ENCODE measurements around the gene OGFOD1.
A peak's percentile ranks its signal among the peaks of the same experiment; 100 is the strongest.

Gene OGFOD1

GRCh38 chr16:56450986-56451752 is at the start of gene OGFOD1, which contains the start of gene NUDT21:
OGFOD1 (plus strand) TSS chr16:56451554; CDS start chr16:56451613, 59 bp downstream.
NUDT21 (minus strand) TSS chr16:56451332; CDS start chr16:56451202, 130 bp downstream.
- H3K9me3 ChIP-seq (ENCODE audit: severe bottlenecking): no peaks in the 10 kb centered on the region
- peaks cover 51% of the 10 kb centered on the region for H3K36me3 ChIP-seq (ENCODE audit: low read depth)
- ATAC-seq (ENCODE audit: low read depth) (peak; percentile 98), DNase-seq (ENCODE audit: low spot score) (peak; percentile 96)
- H3K27ac ChIP-seq (ENCODE audit: poor library complexity, severe bottlenecking): peak within 1 kb of the TSS; percentile 43
- H3K4me1 ChIP-seq (ENCODE audit: insufficient read depth, poor library complexity, severe bottlenecking): peaks cover 19% of the 10 kb centered on the region
- TF ChIP-seq CTCF (IDR thresholded peaks at IDR 0.05; ENCODE audit: poor library complexity, severe bottlenecking): no peak
- no peaks in the 10 kb centered on the region for H3K27me3 ChIP-seq (ENCODE audit: insufficient read depth, poor library complexity, severe bottlenecking)
- peak within 1 kb of the TSS; percentile 86 for H3K4me3 ChIP-seq (ENCODE audit: severe bottlenecking)

- no peak for DNase-seq (ENCODE audit: low spot score)
- Histone ChIP-seq H3K4me3 (ENCODE audit: severe bottlenecking) (no peak overlapping the region), H3K27me3 (ENCODE audit: insufficient read depth, poor library complexity, severe bottlenecking) (no peaks in the 10 kb centered on the region), H3K27ac (ENCODE audit: poor library complexity, severe bottlenecking) (no peak overlapping the region), H3K36me3 (ENCODE audit: low read depth) (peaks cover 78% of the 10 kb centered on the region), H3K4me1 (ENCODE audit: insufficient read depth, poor library complexity, severe bottlenecking) (peaks cover 6% of the 10 kb centered on the region), H3K9me3 (ENCODE audit: severe bottlenecking) (no peaks in the 10 kb centered on the region)
- TF ChIP-seq CTCF (IDR thresholded peaks at IDR 0.05; ENCODE audit: poor library complexity, severe bottlenecking): no peak
- ATAC-seq (ENCODE audit: low read depth): no peak
Measured at GRCh38 chr16:56405977-56406672, 45.2 kb upstream of the OGFOD1 start.

GRCh38 chr16:56408379-56409098 is 42.8 kb upstream of the OGFOD1 start:
- no peak for DNase-seq (ENCODE audit: low spot score)
- peak overlapping the region; percentile 17 for H3K27ac ChIP-seq (ENCODE audit: poor library complexity, severe bottlenecking)
- H3K9me3 ChIP-seq (ENCODE audit: severe bottlenecking): no peaks in the 10 kb centered on the region
- no peak for TF ChIP-seq CTCF (IDR thresholded peaks at IDR 0.05; ENCODE audit: poor library complexity, severe bottlenecking)
- ATAC-seq (ENCODE audit: low read depth): no peak
- H3K4me3 ChIP-seq (ENCODE audit: severe bottlenecking): no peak overlapping the region
- H3K36me3 ChIP-seq (ENCODE audit: low read depth): peaks cover 66% of the 10 kb centered on the region
- peaks cover 6% of the 10 kb centered on the region for H3K4me1 ChIP-seq (ENCODE audit: insufficient read depth, poor library complexity, severe bottlenecking)
- H3K27me3 ChIP-seq (ENCODE audit: insufficient read depth, poor library complexity, severe bottlenecking): no peaks in the 10 kb centered on the region

GRCh38 chr16:56409195-56409594 is 42.2 kb upstream of the OGFOD1 start:
- peaks cover 65% of the 10 kb centered on the region for H3K36me3 ChIP-seq (ENCODE audit: low read depth)
- H3K27ac ChIP-seq (ENCODE audit: poor library complexity, severe bottlenecking): peak overlapping the region; percentile 17
- no peak for TF ChIP-seq CTCF (IDR thresholded peaks at IDR 0.05; ENCODE audit: poor library complexity, severe bottlenecking)
- peaks cover 6% of the 10 kb centered on the region for H3K4me1 ChIP-seq (ENCODE audit: insufficient read depth, poor library complexity, severe bottlenecking)
- peak; percentile 93 for ATAC-seq (ENCODE audit: low read depth)
- DNase-seq (ENCODE audit: low spot score): no peak
- no peak overlapping the region for H3K4me3 ChIP-seq (ENCODE audit: severe bottlenecking)
- no peaks in the 10 kb centered on the region for H3K9me3 ChIP-seq (ENCODE audit: severe bottlenecking)
- H3K27me3 ChIP-seq (ENCODE audit: insufficient read depth, poor library complexity, severe bottlenecking): no peaks in the 10 kb centered on the region
